Fibroblast of peridontal ligament (primary cell): ENCODE data around the gene NUDT16.
"Not testable (repeated sequence)": the region's sequence is repeated elsewhere in the genome, so short reads cannot be mapped to it uniquely, and the experiment has no call there.

Experiments
- DNase-seq: peaks from one replicate; pipeline ENCODE4 v3.0.0-alpha.2; 2010; ENCODE audit errors: extremely low read depth

Gene NUDT16

DNA sequence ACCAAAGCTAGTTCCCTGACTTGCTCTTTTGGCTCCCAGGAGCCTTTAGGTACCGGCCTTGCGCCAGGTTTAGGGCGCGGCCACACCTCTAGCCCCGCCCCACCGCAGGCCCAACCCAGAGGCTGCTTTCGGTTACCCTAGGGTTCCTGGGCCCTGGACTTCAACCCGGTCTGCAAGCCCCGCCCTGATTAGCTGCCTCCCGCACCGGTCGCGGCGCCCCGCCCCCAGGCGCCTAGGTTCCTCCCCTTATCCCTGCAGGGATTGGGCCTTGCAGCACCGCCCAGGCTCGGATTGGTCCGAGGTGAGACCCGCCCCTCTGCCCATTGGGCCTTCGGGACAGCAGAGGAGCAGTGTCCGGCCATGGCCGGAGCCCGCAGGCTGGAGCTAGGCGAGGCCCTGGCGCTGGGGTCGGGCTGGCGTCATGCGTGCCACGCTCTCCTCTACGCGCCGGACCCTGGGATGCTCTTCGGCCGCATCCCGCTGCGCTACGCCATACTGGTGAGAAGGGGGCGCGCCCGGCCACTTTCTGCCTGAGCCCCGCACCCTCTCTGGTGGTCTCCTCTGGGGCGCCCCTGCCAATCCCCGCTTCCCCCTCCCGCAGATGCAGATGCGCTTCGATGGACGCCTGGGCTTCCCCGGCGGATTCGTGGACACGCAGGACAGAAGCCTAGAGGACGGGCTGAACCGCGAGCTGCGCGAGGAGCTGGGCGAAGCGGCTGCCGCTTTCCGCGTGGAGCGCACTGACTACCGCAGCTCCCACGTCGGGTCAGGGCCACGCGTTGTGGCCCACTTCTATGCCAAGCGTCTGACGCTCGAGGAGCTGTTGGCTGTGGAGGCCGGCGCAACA is at the start of gene NUDT16:
Gene NUDT16 (plus strand): TSS at position 330 of the 847 bp plus-strand sequence. CDS start 31 bp downstream, at position 361.
- DNase-seq: peak; percentile 97

DNA sequence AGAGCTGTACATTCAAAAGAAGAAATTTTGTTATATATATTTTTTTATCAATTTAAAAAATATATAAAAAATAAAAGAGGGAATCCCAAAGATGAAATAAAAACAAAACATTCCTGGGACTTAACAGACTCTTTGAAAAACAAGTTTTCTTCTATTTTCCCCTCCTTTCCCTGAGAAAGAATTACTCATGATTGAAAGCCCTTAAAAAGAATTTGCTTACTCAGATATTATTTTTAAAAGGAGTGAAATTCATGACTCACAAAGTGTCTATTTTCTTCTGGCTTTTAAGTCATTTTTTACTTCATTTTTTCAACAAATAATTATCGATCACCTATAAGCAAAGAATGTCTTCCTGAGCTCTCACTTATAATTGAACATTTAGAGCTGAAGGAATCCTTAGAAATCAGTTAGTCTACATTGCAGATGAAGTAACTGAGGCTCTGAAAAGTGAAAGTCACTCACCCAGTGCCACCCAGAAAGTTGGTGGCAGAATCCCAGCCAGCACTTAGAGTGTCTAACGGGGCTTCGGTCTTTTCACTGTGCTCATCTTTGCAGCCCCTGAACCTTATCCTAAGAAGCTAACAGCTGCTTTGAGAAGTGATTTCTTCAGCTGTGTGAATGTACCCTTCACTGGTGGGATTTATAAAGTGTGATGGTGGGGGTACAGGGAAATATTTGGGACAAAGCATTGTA is 42.5 kb upstream of the NUDT16 start:
- DNase-seq: no peak

DNA sequence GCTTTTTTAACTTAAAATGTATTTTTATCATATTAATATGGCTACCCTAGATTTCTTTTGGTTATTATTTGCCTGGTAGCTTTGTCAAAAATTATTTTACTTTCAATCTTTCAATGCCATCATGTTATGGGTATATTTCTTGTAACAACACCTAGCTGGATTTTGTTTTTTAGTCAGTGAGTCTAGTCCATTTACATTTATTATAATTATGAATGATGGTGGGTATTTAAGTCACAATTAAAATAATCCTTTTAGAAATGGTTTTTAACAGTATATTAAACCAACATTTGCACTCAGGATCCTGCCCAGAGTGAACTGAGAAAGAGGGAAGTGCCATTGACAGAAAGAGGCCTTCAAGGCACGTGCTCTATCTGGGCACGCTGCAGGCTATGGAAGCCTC is 39.8 kb upstream of the NUDT16 start:
- DNase-seq: no peak

DNA sequence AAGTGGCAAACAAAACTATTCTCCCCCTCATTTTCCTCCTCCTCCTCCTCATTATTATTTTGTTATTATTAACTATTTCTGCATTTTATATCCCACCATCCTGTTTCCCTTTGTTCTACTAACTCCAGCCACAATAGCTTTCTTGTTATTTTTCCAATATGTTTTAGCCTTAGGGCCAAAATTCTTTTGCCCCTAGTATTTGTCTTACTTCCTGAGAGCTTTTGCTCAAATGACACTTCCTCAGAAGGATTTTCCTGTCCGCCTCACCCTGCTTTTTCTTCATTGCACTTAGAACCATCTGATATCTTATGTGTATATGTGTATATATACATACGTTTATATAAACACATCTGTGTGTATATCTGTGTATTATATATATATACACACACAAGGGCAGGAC is 32.7 kb upstream of the NUDT16 start:
- DNase-seq: no peak

DNA sequence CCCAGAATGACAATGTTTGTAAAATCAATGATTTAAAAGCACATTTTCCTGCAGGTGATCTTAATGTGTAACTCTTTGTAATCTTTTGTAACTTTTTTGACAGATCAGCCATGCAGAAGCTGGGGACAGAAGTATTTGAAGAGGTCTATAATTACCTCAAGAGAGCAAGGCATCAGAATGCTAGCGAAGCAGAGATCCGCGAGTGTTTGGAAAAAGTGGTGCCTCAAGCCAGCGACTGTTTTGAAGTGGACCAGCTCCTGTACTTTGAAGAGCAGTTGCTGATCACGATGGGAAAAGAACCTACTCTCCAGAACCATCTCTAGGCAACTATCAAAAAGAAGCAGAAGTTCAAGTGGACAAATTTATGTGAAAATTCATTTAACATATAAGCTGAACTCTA is 32.1 kb upstream of the NUDT16 start:
- DNase-seq: no peak

DNA sequence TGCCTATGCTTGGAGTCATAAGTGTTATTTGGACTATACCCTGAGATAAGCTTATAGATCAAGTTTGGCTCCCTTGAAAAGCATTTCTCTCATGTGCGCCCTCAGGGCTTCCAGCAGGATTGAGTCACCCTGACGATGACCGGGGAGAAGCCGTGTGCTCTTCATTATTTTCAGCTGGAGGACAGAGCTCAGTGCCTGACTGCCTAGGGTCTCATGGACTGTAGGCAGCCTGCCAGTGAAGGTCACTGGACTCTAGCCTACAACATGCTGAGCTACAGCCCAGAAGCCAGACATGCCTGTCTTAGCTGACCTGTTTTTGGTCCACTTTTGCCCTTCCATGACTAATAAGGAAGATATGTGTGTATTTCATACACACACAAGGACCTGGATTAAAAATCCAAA is 31.6 kb upstream of the NUDT16 start:
- peak; percentile 72 for DNase-seq

DNA sequence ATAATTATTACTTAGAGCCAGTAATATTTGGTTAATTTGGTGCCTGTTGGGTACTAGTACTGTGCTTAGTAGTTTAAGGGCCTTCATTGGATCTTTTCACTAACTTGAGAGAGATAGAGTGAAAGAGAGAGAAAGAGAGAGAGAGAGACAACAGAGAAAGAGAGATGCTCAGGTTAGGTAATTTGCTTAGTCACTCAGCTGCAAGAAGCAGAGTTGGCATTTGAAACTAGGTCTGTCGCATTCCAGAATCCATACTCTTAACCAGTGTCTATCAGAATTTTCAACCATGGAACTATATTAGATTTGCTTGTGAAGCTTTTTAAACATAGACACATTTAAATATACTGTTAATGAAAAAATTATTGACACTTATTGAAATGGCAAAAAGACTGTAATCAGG is 31.1 kb upstream of the NUDT16 start:
- peak; percentile 31 for DNase-seq

DNA sequence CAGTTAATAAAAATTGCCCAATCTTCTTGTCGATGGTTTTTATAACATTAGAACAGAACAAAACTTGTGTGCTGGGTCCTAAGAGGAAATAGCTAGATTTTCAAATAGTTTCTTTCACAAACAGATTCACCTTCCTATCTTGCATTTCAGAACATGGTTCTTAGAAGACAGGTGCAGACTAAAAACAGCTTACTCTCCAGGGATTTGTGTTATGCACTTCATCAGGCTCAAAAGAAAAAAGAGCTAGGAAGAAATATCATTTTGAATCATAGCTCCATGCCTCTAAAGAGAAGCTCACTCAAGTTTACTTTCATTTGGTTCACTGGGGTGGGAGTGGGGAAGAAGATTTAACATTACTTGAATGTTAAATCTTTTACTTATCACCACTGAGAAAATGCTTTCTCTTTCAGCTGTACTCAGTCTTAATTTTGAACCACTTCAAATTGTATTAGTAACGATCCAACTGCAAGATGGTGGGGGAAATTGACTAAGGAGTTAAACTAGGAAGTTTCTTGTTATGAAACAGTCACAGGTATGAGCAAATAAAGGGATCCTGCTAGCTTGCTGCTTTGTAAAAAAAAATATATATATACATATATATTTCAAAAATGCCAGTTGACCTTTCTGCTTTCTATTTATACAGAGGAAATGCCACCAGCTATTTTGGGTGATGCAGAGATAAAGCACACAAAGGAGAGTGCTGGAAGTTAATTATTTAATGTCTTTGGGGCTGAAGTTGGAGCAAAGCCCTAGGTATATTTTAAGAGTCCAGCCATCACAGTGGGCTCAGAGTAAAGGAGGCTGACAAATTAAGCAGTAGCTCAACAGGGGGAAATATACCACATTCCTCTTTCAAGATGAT is 28.3 kb upstream of the NUDT16 start:
- DNase-seq: no peak

DNA sequence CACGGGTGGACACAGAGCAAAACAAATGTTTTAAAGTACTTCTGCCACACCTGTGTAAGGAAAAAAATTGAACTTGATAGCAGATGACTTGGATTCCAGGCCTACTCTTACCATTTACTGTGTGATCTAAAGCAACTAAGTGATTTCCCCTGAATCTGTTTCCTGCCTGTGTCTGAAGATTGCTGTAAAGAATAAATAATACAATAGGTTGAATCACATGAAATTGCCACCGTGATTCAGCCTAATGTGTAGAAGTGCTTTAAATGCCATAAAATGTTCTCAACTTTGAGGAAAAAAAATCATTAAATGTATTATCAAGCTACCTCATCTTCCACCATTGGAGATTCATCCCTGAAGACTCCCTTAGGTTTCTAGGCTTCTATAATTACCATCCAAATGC is 27.6 kb upstream of the NUDT16 start:
- no peak for DNase-seq

DNA sequence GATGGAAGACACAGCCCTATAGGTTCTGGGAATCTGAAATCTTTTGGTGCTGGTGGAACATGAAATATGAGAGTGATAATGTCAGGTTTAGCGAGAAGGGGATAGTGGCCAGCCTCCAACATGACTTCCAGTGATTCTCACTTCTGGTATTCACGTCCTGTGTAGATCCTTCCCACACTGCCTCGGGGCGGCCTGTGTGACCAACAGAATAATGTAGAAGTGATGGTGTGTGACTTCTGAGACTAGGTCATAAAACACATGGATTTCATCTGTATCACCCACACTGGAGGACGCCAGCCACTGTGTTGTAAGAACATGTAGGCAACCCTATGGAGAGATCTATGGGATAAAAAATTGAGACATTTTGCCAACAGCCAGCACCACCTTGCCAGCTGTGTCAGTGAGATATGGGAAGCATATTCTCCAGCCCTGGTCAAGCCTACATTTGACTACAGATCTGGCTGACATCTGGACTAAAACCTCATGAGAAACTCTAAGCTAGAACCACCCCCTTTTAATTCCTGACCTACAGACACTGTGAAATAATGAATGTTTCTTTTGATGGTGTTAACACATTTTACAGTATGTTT is 25.5 kb upstream of the NUDT16 start:
- DNase-seq: no peak

DNA sequence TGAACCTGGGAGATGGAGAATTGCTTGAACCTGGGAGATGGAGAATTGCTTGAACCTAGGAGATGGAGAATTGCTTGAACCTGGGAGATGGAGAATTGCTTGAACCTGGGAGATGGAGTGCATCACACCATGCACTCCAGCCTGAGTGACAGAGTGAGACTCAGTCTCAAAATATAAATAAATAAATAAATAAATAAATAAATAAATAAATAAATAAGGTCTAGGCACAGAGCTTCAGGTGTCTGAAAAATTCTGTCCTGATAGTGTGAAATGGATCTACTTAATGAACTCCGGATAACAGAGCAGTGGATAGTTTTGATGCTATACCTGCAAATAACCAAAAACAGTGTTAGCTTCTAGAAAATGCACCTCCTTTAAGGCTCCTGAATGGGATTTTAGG is 24.3 kb upstream of the NUDT16 start:
- DNase-seq: no peak

DNA sequence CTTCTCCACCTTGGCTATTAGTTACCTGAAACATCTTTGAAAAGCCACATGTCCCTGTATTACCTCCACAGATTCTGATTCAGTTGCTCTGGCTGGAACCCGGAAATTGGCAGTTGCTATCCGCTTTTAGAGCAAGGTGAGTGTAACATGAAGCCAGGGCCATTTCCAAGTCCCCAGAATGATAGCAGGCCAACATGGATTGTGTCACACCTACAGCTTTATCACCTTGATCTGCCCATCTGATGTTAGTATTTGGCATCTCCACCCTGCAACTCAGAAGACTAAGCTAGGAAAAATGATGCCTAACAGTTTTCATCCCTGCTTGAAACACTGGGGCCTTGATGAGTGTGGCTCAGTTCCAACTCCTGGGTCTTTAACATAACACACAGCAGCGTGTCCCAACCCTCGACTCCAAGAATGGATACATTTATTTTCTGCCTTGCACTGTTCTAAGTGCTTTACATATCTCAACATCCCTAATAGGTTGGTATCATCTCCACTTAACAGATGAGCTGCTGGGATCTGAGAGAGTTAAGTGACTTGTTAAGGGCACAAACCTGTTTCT is 21.3 kb upstream of the NUDT16 start:
- no peak for DNase-seq

DNA sequence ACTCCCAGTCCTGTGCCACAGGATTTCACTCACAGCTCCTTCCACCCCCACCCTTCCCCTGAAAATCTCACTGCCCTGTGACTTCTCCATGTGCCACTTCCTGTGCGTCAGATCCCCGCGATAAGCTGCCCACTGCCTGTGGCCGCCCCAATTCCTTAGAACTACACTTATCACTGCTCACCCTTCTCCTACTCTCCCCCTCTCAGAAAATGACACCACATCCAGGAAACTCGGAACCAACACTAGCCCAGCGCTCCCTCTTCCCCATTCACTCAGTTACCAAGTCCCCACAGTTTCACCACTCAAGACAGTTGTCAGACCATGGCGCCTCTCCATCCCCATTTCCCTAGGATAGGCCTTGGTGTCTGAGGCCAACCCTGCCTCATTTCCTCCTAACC is 20.5 kb upstream of the NUDT16 start:
- not testable (repeated sequence) for DNase-seq

DNA sequence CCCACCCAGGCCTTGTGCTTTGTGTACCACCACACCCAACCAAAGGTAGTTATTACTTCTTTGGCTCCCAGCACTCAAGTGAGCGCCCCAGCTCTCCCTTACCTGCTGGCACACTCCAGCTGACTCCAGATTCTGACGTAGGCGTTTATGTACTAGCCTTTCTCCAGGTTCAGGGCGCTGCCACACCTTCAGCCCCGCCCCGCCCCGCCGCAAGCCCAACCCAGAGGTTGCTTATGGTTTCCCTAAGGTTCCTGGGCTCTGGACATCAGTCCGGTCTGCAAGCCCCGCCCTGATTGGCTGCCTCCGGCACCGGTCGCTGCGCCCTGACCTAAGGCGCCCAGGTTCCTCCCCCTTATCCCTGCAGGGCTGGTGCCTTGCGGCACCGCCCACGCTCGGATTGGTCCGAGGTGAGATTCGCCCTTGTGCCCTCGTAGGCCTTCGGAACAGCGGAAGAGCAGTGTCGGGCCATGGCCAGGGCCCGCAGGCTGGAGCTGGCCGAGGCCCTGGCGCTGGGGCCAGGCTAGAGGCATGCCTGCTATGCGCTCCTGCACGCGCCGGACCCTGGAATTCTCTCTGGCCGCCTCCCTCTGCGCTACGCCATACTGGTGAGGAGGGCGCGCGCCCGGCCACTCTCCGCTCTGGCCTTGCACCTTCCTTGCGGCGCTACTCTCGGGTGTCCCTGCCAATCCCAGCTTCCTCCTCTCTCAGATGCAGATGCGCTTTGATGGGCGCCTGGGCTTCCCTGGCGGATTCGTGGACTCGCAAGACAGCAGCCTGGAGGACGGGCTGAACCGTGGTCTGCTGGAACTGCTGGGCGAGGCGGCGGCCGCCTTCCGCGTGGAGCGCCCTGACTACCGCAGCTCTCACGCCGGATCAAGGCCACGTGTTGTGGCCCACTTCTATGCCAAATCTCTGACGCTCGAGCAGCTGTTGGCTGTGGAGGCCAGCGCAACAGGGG is 19.8 kb upstream of the NUDT16 start:
- DNase-seq: peak; percentile 27

DNA sequence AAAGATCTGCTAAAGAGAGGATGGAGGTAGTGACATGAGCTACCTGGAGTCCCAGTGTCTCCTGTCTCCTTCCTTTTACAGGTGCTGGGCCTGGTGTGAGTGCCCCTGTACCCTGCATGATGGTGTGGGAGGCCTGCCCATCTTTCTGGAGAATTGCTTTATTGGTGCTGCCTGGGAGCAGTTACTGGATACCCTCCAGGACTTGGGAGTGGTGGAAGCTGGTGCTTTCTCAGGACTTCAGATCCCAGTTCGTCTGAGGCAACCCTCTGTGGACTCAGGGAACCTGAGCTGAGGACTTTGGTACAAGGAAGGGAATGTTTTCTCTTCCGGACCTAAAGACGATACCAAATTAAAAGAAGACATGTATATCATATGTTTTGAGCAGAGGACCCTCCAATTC is 18.3 kb upstream of the NUDT16 start:
- no peak for DNase-seq

DNA sequence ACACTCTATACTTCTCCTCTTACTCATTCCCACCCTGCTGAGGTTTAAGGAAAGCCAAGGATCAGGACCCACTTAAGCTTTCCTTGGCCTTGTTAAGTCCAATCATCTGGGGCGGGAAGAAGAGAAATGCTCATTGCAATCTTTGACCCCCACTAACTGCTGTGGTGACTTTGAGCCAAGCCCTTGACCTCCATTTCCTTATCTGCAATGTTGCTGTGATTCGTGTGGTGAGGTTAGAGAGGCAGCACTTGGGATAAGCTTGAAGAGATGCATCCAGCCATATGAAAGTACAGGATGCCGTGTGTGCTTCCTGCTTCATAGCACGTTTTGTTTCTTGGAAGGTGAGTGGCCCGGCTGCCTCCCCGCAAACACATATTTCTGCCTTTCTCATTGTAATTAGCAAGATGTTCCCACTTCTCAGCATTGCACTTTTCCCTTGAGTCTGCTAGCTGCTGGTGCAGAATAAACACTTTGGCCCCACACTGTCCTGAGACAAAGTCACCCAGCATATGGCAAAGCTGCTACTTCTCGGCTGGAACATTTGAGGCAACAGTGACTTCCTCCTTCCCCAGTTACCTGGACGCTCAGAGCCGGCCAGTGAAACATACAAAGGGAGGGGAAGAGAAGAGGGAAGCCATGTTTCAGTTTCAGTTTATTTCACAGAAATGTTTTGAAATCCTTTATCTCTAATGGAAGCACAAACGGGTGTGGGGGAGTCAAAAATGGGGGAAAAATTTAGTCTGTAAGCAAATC is 10.5 kb upstream of the NUDT16 start:
- DNase-seq: no peak

DNA sequence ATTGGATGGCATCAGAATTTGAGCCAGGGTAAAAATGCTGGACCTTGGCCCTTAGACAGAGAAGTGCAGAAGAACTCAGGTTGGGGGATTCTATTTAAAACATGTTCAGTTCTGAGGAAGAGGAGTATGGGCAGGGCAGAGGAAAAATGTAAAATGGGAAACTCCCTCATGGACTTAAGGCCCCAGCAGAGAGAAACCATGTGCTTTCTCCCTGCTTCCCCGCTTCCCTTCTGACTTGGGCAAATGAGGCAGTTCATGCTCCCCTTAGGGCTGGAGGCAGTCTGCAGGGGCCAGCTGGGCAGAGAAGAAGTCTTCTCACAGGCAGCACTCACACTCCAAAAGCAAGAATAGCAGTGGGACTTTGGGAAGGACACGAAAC is 9.9 kb upstream of the NUDT16 start:
- no peak for DNase-seq

DNA sequence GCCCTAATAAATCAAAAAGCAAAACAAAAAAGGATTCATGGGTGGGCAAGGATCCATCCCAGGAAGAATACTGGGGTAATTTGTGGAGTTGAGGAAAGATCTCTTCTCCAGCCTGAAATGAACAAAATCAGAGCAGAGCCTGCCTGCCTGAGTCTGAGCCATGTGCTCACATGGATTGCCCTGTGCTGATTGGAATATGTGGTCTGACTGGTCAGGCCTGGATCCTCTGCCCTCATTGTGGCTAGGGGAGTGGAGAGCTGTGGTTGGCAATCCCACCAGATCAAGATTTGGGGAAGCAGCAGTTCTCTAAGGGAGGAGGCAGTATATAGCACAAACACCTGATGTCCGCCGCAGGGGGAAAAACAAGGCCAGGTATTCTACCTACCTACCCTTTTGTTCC is 6.8 kb upstream of the NUDT16 start:
- DNase-seq: no peak

DNA sequence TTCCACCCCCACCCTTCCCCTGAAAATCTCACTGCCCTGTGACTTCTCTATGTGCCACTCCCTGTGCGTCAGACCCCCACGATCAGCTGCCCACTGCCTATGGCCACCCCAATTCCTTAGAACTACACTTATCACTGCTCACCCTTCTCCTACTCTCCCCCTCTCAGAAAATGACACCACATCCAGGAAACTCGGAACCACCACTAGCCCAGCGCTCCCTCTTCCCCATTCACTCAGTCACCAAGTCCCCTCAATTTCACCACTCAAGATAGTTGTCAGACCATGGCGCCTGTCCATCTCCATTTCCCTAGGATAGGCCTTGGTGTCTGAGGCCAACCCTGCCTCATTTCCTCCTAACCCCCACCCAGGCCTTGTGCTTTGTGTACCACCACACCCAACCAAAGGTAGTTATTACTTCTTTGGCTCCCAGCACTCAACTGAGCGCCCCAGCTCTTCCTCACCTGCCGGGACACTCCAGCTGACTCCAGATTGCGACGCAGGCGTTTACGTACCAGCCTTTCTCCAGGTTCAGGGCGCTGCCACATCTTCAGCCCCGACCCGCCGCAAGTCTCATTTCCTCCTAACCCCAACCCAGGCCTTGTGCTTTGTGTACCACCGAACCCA is 641 bp upstream of the NUDT16 start:
- DNase-seq: peak; percentile 20
